ENCODE measurements around the gene RAB3GAP2.

- TF ChIP-seq YY1 (IDR thresholded peaks at IDR 0.05; ENCODE audit: insufficient read depth, insufficient read length) (no peak), ZNF274 (IDR thresholded peaks at IDR 0.05; ENCODE audit: low read depth, low read length) (no peak), SUZ12 (IDR thresholded peaks at IDR 0.05; ENCODE audit: extremely low read depth, insufficient read depth, insufficient read length) (no peak)
Observed at GRCh38 chr1:220099826-220100225, 172.4 kb downstream of the RAB3GAP2 start.
